SH-SY5Y (cell line): ENCODE results near the gene AKAP12.

Experiments
- GATA2 ChIP-seq: IDR thresholded peaks from 2 replicates; pipeline ENCODE4 v1.6.1; 2011; ENCODE audit warnings: mild to moderate bottlenecking, low read depth, low read length
- GATA3 ChIP-seq: IDR thresholded peaks from 2 replicates; pipeline ENCODE4 v1.6.1; 2011; ENCODE audit warnings: low read depth, mild to moderate bottlenecking, low read length, moderate library complexity

GRCh38 chr6:151351731-151352130, 112.0 kb downstream of the AKAP12 start:
- TF ChIP-seq GATA2 (no peak), GATA3 (no peak)
